ENCODE results near the gene YPEL1. TPM values are rescaled to one million over a fixed set of nuclear protein-coding genes. Genes with fewer than 3 reads are reported as not detected.
"Not testable (repeated sequence)": the region's sequence is repeated elsewhere in the genome, so short reads cannot be mapped to it uniquely, and the experiment has no call there.

The YPEL1 gene
- total and polyA plus RNA-seq, 2 donors (not counting 1 experiment from before 2014, with no cell fraction given), result 14.9 to 17.0 TPM

- Histone ChIP-seq H3K9ac (ENCODE audit: low read length) (no peak overlapping the region), H3K36me3 (replicated peaks in 1 of 2; ENCODE audit: control extremely low read depth in 1 of 2, control insufficient read depth in 1 of 2, extremely low read depth in 1 of 2, insufficient read depth in 2 of 2, low read length in 1 of 2) (peaks cover 0 to 12% of the 10 kb centered on the region in 2 experiments), H3K4me1 (ENCODE audit: control insufficient read depth in 2 of 2, insufficient read depth in 2 of 2, low read length in 2 of 2) (peaks cover 6 to 16% of the 10 kb centered on the region in 2 donors), H2AFZ (ENCODE audit: insufficient read depth, low read depth, low read length, poor library complexity, severe bottlenecking) (no peak overlapping the region), H3K9me3 (ENCODE audit: control extremely low read depth in 1 of 3, control insufficient read depth in 2 of 3, insufficient read depth in 1 of 3, low read length in 2 of 3) (no peaks in the 10 kb centered on the region), H4K20me1 (ENCODE audit: control insufficient read depth, insufficient read depth, low read length, poor library complexity, severe bottlenecking) (peaks cover 58% of the 10 kb centered on the region), H3K27me3 (replicated peaks in 1 of 4; ENCODE audit: control extremely low read depth in 1 of 4, control insufficient read depth in 3 of 4, insufficient read depth in 4 of 4, low read length in 3 of 4) (no peaks in the 10 kb centered on the region), H3K4me2 (replicated peaks; ENCODE audit: low read depth, low read length, poor library complexity, severe bottlenecking) (no peak overlapping the region), H3K4me3 (ENCODE audit: control extremely low read depth in 1 of 5, extremely low read depth in 1 of 5, insufficient read depth in 1 of 5, low read depth in 2 of 5, low read length in 4 of 5) (no peak overlapping the region), H3K79me2 (ENCODE audit: control insufficient read depth, insufficient read depth, low read length) (peaks cover 87% of the 10 kb centered on the region), H3K27ac (ENCODE audit: low read length in 2 of 2) (no peak overlapping the region)
- Mint-ChIP-seq H3K27me3 (no peaks in the 10 kb centered on the region), H3K4me1 (peaks cover 19% of the 10 kb centered on the region), H3K4me3 (no peak overlapping the region), H3K27ac (no peak overlapping the region), H3K9me3 (ENCODE audit: insufficient read depth) (no peaks in the 10 kb centered on the region)
- TF ChIP-seq EZH2 (IDR thresholded peaks at IDR 0.05; ENCODE audit: borderline replicate concordance, insufficient read depth, low read depth, low read length, poor library complexity, severe bottlenecking), result no peak
- TF ChIP-seq CTCF (IDR thresholded peaks at IDR 0.05), result no peak
- 94% methylated on average over 17 of the region's 19 CpGs for WGBS (ENCODE audit: insufficient coverage)
- POLR2A ChIA-PET, result interaction anchor here (1.4 kb wide), 1 partner anchor 9 kb away, joined by 3 read pairs; the partner anchor contains the start of gene YPEL1
- ATAC-seq (ENCODE audit: low read depth) (no peak), DNase-seq (no peak)
- CTCF ChIA-PET, result interaction anchor here (1.5 kb wide), 1 partner anchor 13 kb away, joined by 4 read pairs; no protein-coding TSS in a partner anchor
- intact Hi-C loops (cut with micrococcal nuclease), result loop anchor here (2.0 kb wide), 1 partner anchor 13 kb away; no protein-coding TSS in a partner anchor
Observed at GRCh38 chr22:21725956-21726649, 9.5 kb downstream of the YPEL1 start.

- H3K9ac ChIP-seq (ENCODE audit: low read length); intact Hi-C loops (cut with micrococcal nuclease); DNase-seq; H3K4me3 Mint-ChIP-seq; H3K27me3 Mint-ChIP-seq; H2AFZ ChIP-seq (ENCODE audit: insufficient read depth, low read depth, low read length, poor library complexity, severe bottlenecking); H3K27ac ChIP-seq (ENCODE audit: low read length in 2 of 2); H3K27me3 ChIP-seq (replicated peaks in 1 of 4; ENCODE audit: control extremely low read depth in 1 of 4, control insufficient read depth in 3 of 4, insufficient read depth in 4 of 4, low read length in 3 of 4); H3K9me3 ChIP-seq (ENCODE audit: control extremely low read depth in 1 of 3, control insufficient read depth in 2 of 3, insufficient read depth in 1 of 3, low read length in 2 of 3); H3K4me3 ChIP-seq (ENCODE audit: control extremely low read depth in 1 of 5, extremely low read depth in 1 of 5, insufficient read depth in 1 of 5, low read depth in 2 of 5, low read length in 4 of 5); H3K36me3 ChIP-seq (replicated peaks in 1 of 2; ENCODE audit: control extremely low read depth in 1 of 2, control insufficient read depth in 1 of 2, extremely low read depth in 1 of 2, insufficient read depth in 2 of 2, low read length in 1 of 2); H3K9me3 Mint-ChIP-seq (ENCODE audit: insufficient read depth); H3K27ac Mint-ChIP-seq; ATAC-seq (ENCODE audit: low read depth); H3K4me2 ChIP-seq (replicated peaks; ENCODE audit: low read depth, low read length, poor library complexity, severe bottlenecking): not testable (repeated sequence)
- peaks cover 14% of the 10 kb centered on the region for H3K4me1 Mint-ChIP-seq
- 93% methylated on average over 3 of the region's 3 CpGs for WGBS (ENCODE audit: insufficient coverage)
- Histone ChIP-seq H3K4me1 (ENCODE audit: control insufficient read depth in 2 of 2, insufficient read depth in 2 of 2, low read length in 2 of 2) (peaks cover 7 to 15% of the 10 kb centered on the region in 2 donors), H4K20me1 (ENCODE audit: control insufficient read depth, insufficient read depth, low read length, poor library complexity, severe bottlenecking) (peaks cover 43% of the 10 kb centered on the region), H3K79me2 (ENCODE audit: control insufficient read depth, insufficient read depth, low read length) (peaks cover 71% of the 10 kb centered on the region)
- ChIA-PET POLR2A (interaction anchor here (0.7 kb wide), 2 partner anchors 51 to 107 kb away, joined by 4 read pairs; no protein-coding TSS in a partner anchor), CTCF (interaction anchor here (0.5 kb wide), 1 partner anchor 26 kb away, joined by 4 read pairs; no protein-coding TSS in a partner anchor)
Observed at GRCh38 chr22:21724496-21724895, 11.1 kb downstream of the YPEL1 start.

GRCh38 chr22:21721195-21721852 is 14.3 kb downstream of the YPEL1 start:
- H3K9me3 Mint-ChIP-seq (ENCODE audit: insufficient read depth); H3K4me2 ChIP-seq (replicated peaks; ENCODE audit: low read depth, low read length, poor library complexity, severe bottlenecking); H3K4me3 ChIP-seq (ENCODE audit: control extremely low read depth in 1 of 5, extremely low read depth in 1 of 5, insufficient read depth in 1 of 5, low read depth in 2 of 5, low read length in 4 of 5); H3K36me3 ChIP-seq (replicated peaks in 1 of 2; ENCODE audit: control extremely low read depth in 1 of 2, control insufficient read depth in 1 of 2, extremely low read depth in 1 of 2, insufficient read depth in 2 of 2, low read length in 1 of 2); H3K27ac Mint-ChIP-seq; H3K27ac ChIP-seq (ENCODE audit: low read length in 2 of 2); intact Hi-C loops (cut with micrococcal nuclease); H3K27me3 Mint-ChIP-seq; H3K27me3 ChIP-seq (replicated peaks in 1 of 4; ENCODE audit: control extremely low read depth in 1 of 4, control insufficient read depth in 3 of 4, insufficient read depth in 4 of 4, low read length in 3 of 4); H3K9ac ChIP-seq (ENCODE audit: low read length); DNase-seq; H3K9me3 ChIP-seq (ENCODE audit: control extremely low read depth in 1 of 3, control insufficient read depth in 2 of 3, insufficient read depth in 1 of 3, low read length in 2 of 3); H2AFZ ChIP-seq (ENCODE audit: insufficient read depth, low read depth, low read length, poor library complexity, severe bottlenecking); H3K4me3 Mint-ChIP-seq; ATAC-seq (ENCODE audit: low read depth): not testable (repeated sequence)
- ChIA-PET CTCF (interaction anchor here (5.2 kb wide), 1 partner anchor 217 kb away, joined by 18 read pairs; no protein-coding TSS in a partner anchor), POLR2A (interaction anchor here (0.6 to 0.7 kb wide), 2 partner anchors 217 to 312 kb away, joined by 4 read pairs; no protein-coding TSS in a partner anchor)
- H3K4me1 Mint-ChIP-seq, result peaks cover 19% of the 10 kb centered on the region
- 91% methylated on average over 11 of the region's 15 CpGs for WGBS (ENCODE audit: insufficient coverage)
- H3K79me2 ChIP-seq (ENCODE audit: control insufficient read depth, insufficient read depth, low read length), result peaks cover 57% of the 10 kb centered on the region
- H3K4me1 ChIP-seq (ENCODE audit: control insufficient read depth in 2 of 2, insufficient read depth in 2 of 2, low read length in 2 of 2), result peaks cover 10 to 15% of the 10 kb centered on the region in 2 donors
- peaks cover 22% of the 10 kb centered on the region for H4K20me1 ChIP-seq (ENCODE audit: control insufficient read depth, insufficient read depth, low read length, poor library complexity, severe bottlenecking)

Data from B cell (primary cell).